Fibroblast of lung (primary cell): ENCODE results near the gene A2M. TPM values are rescaled to one million over a fixed set of nuclear protein-coding genes. Genes with fewer than 3 reads are reported as not detected.

Experiments used
- DNase-seq, 2 donors: peaks; one replicate each; pipeline versions ENCODE4 v3.0.0 to v3.0.0-alpha.2; 2010; ENCODE audit warnings: low read depth in 2 of 2
- H2AFZ ChIP-seq: 2 replicates; pipeline ENCODE4 v1.5.1; 2012; ENCODE audit warnings: low read length, control low read depth, inconsistent platforms
- H3K27ac ChIP-seq: 2 replicates; pipeline ENCODE4 v1.5.1; 2011; ENCODE audit warnings: low read length, control low read depth; ENCODE audit not compliant: insufficient read depth
- H3K27me3 ChIP-seq: 2 replicates; pipeline ENCODE4 v1.5.1; 2011; ENCODE audit warnings: mild to moderate bottlenecking, low read length; ENCODE audit not compliant: control insufficient read depth, insufficient read depth
- H3K36me3 ChIP-seq: 2 replicates; pipeline ENCODE4 v1.5.1; 2011; ENCODE audit warnings: low read length; ENCODE audit not compliant: control insufficient read depth, insufficient read depth
- H3K4me1 ChIP-seq: 2 replicates; pipeline ENCODE4 v1.5.1; 2011; ENCODE audit warnings: low read length; ENCODE audit not compliant: control insufficient read depth, insufficient read depth; ENCODE audit errors: extremely low read depth
- H3K4me2 ChIP-seq: 2 replicates; pipeline ENCODE4 v1.5.1; 2011; ENCODE audit warnings: low read length, control low read depth; ENCODE audit not compliant: insufficient read depth; ENCODE audit errors: extremely low read depth
- H3K4me3 ChIP-seq, 4 experiments: fragments of 200-600 bp in 1 of 4; sonication (generic) in 1 of 4; replicated peaks in 1 of 4; 2 replicates each; pipeline ENCODE4 v1.5.1; 2011 to 2016; ENCODE audit warnings: low read length in 4 of 4, low read depth in 3 of 4, mild to moderate bottlenecking in 3 of 4, control low read depth in 2 of 4, inconsistent platforms in 1 of 4, mixed read lengths in 1 of 4; ENCODE audit not compliant: insufficient read depth in 1 of 4; ENCODE audit errors: control extremely low read depth in 1 of 4
- H3K79me2 ChIP-seq: 2 replicates; pipeline ENCODE4 v1.5.1; 2012; ENCODE audit warnings: mild to moderate bottlenecking, low read length, inconsistent platforms; ENCODE audit not compliant: control insufficient read depth, insufficient read depth
- H3K9ac ChIP-seq: 2 replicates; pipeline ENCODE4 v1.5.1; 2011; ENCODE audit warnings: mild to moderate bottlenecking, low read length, control low read depth; ENCODE audit not compliant: insufficient read depth
- H3K9me3 ChIP-seq: 2 replicates; pipeline ENCODE4 v1.5.1; 2012; ENCODE audit warnings: low read depth, low read length; ENCODE audit not compliant: control insufficient read depth, insufficient read depth
- H4K20me1 ChIP-seq: 2 replicates; pipeline ENCODE4 v1.5.1; 2011; ENCODE audit warnings: low read length; ENCODE audit not compliant: control insufficient read depth, insufficient read depth; ENCODE audit errors: extremely low read depth
- EZH2 ChIP-seq: IDR thresholded peaks from 2 replicates; pipeline ENCODE4 v1.5.1; 2012; ENCODE audit warnings: low read length, control low read depth, mild to moderate bottlenecking; ENCODE audit errors: missing control alignments
- polyA plus RNA-seq, 2 donors: library from polyadenylated mRNA; depleted of rRNA in 1 of 2; stranded (reverse) in 1 of 2; unstranded in 1 of 2; fragments of >200 nt; gene quantifications; 2 replicates each; pipeline ENCODE4 v1.2.1, GENCODE V29; 2011 to 2012; ENCODE audit warnings: missing spikeins in 1 of 2
- total RNA-seq: library from RNA; depleted of rRNA; stranded (reverse); fragments of >200 nt; gene quantifications from 2 replicates; pipeline ENCODE4 v1.2.1, GENCODE V29; 2014
- TF ChIP-seq, protein P1 (sequence below), 2 donors: IDR thresholded peaks in 1 of 2; conservative IDR thresholded peaks in 1 of 2; 1 replicate in 1 of 2; 2 replicates in 1 of 2; pipeline ENCODE4 v1.5.1; 2011 to 2012; ENCODE audit warnings: low read length in 2 of 2, control low read depth in 1 of 2, inconsistent platforms in 1 of 2, low read depth in 1 of 2, mild to moderate bottlenecking in 1 of 2

A2M gene
- total and polyA plus RNA-seq, 2 donors (not counting 1 experiment from before 2014, with no cell fraction given) = 95.0 to 300 TPM

DNA sequence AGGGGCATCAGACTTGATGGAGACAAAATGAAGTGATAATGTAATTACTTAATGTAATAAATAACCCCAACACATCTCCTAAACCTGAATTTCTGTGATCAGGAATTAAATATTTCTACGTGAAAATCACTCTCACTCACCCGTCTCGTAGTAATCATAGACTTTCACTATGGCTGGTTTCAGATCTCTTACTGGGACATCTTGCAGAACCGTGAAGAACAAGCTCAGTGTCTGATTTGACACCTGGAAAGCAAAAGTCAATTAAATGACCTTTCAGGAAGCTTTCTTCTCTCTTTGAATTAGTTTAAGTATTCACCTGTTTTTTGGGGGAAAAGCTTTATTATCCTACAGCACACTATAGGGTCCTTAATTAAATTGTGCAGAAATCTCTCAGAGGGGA, 47.1 kb downstream of the A2M start:
- Histone ChIP-seq H3K9me3 (no peaks in the 10 kb centered on the region), H3K36me3 (no peaks in the 10 kb centered on the region), H3K4me2 (no peak overlapping the region), H4K20me1 (no peaks in the 10 kb centered on the region), H3K9ac (no peak overlapping the region), H3K79me2 (no peaks in the 10 kb centered on the region), H3K4me1 (no peaks in the 10 kb centered on the region), H3K27ac (no peak overlapping the region), H3K4me3 (no peak overlapping the region), H2AFZ (no peak overlapping the region), H3K27me3 (no peaks in the 10 kb centered on the region)
- no peak for TF ChIP-seq EZH2
- TF ChIP-seq, protein P1, sequence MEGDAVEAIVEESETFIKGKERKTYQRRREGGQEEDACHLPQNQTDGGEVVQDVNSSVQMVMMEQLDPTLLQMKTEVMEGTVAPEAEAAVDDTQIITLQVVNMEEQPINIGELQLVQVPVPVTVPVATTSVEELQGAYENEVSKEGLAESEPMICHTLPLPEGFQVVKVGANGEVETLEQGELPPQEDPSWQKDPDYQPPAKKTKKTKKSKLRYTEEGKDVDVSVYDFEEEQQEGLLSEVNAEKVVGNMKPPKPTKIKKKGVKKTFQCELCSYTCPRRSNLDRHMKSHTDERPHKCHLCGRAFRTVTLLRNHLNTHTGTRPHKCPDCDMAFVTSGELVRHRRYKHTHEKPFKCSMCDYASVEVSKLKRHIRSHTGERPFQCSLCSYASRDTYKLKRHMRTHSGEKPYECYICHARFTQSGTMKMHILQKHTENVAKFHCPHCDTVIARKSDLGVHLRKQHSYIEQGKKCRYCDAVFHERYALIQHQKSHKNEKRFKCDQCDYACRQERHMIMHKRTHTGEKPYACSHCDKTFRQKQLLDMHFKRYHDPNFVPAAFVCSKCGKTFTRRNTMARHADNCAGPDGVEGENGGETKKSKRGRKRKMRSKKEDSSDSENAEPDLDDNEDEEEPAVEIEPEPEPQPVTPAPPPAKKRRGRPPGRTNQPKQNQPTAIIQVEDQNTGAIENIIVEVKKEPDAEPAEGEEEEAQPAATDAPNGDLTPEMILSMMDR (conservative IDR thresholded peaks at IDR 0.05 in 1 of 2, IDR thresholded peaks at IDR 0.05 in 1 of 2; ENCODE audit: low read depth in 1 of 2, low read length in 2 of 2) = no peak
- no peak for DNase-seq

DNA sequence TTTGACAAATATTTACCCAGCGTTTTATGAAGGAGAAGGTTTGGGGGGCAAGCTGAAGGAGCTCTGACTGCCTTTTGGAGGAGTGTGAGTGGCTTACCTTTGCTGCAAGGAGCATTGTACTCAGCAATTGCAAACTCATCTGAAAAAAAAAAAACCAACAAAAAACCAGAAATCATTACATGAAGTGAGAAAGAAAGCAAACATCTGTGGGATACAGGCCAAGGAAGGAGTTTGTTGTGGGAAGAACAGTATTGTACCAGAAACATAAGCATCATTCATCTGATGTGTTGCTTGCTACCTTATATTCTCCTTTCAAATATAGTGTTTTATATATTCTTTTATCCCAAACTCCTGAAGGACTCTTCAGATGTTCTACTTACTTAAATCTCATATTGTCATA, 47.6 kb downstream of the A2M start:
- Histone ChIP-seq H3K27ac (no peak overlapping the region), H3K36me3 (no peaks in the 10 kb centered on the region), H3K9ac (no peak overlapping the region), H3K9me3 (no peaks in the 10 kb centered on the region), H3K79me2 (no peaks in the 10 kb centered on the region), H2AFZ (no peak overlapping the region), H3K4me3 (no peak overlapping the region), H3K4me2 (no peak overlapping the region), H4K20me1 (no peaks in the 10 kb centered on the region), H3K27me3 (no peaks in the 10 kb centered on the region), H3K4me1 (no peaks in the 10 kb centered on the region)
- DNase-seq = no peak
- TF ChIP-seq EZH2 = no peak
- TF ChIP-seq, protein P1 (conservative IDR thresholded peaks at IDR 0.05 in 1 of 2, IDR thresholded peaks at IDR 0.05 in 1 of 2; ENCODE audit: low read depth in 1 of 2, low read length in 2 of 2) = no peak

DNA sequence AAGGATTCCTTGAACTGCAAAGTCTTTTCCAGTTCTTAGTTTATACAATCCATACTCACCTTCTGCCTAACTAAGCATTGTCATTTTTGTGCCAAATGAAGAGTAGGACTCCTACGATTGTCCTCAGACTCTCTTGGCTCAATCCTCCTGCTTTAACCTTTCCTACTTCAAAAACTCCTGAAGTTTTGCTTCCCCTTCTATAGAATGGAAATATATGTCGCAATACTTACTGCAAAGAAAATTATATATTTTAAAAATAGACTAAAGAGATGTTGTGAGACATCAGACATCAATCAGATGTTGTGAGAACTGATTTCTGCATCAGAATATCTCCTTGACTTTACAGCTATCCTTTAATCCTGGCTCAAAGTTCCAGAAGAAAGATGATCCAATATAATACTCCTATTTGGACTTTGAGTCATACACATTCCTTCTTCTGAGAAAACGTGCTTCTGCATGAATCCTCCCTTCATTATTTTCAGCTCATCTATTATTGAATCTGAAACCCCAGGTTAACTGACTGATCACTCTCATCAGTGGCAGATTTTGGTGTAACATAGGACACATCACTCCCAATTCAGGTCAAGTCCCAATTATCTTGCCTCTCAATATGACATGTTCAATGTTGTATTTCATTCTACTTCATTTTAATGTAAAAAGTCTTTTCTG, 48.8 kb downstream of the A2M start:
- Histone ChIP-seq H3K27ac (no peak overlapping the region), H3K4me2 (no peak overlapping the region), H3K36me3 (no peaks in the 10 kb centered on the region), H3K4me1 (no peaks in the 10 kb centered on the region), H3K27me3 (no peaks in the 10 kb centered on the region), H3K79me2 (no peaks in the 10 kb centered on the region), H3K4me3 (no peak overlapping the region), H2AFZ (no peak overlapping the region), H3K9me3 (no peaks in the 10 kb centered on the region), H3K9ac (no peak overlapping the region), H4K20me1 (no peaks in the 10 kb centered on the region)
- TF ChIP-seq EZH2 = no peak
- TF ChIP-seq, protein P1 (conservative IDR thresholded peaks at IDR 0.05 in 1 of 2, IDR thresholded peaks at IDR 0.05 in 1 of 2; ENCODE audit: low read depth in 1 of 2, low read length in 2 of 2) = no peak
- no peak for DNase-seq
